ENCODE results near the gene KIAA1549.

KIAA1549 gene

GRCh38 chr7:138918756-138919155 lies 62.4 kb downstream of the KIAA1549 start (continued):
- TF ChIP-seq ZNF19 (tag by site-specific recombination; IDR thresholded peaks at IDR 0.05; ENCODE audit: low read depth) (no peak), ZNF558 (tag by site-specific recombination; IDR thresholded peaks at IDR 0.05) (no peak)
- TF ChIP-seq, protein P1, sequence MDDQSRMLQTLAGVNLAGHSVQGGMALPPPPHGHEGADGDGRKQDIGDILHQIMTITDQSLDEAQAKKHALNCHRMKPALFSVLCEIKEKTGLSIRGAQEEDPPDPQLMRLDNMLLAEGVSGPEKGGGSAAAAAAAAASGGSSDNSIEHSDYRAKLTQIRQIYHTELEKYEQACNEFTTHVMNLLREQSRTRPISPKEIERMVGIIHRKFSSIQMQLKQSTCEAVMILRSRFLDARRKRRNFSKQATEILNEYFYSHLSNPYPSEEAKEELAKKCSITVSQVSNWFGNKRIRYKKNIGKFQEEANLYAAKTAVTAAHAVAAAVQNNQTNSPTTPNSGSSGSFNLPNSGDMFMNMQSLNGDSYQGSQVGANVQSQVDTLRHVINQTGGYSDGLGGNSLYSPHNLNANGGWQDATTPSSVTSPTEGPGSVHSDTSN (CRISPR knock-in tag; IDR thresholded peaks at IDR 0.05) = no peak

DNA sequence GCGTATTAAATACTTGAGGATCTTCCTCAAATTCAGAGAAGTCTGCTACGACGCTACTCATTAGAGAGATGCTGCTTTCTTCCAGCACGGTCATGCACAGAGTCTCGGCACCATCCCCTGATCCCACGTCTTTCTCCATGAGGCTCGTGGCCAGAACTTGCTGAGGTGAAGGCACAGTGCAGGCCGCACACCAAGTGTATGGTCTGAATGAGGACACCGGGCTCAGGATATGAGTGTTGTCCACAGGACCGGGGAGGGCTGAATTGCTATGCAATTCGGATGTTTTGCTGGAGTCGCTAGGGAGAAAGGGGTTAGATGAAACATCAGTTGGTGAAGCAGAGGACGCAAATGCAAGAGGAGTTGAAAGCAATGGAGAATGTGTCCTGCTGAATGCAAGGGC lies 63.0 kb downstream of the KIAA1549 start:
- Histone ChIP-seq H3K4me3 (ENCODE audit: low read depth, low read length) (no peak overlapping the region), H3K9me3 (ENCODE audit: control insufficient read depth, insufficient read depth, low read depth, low read length) (no peaks in the 10 kb centered on the region), H3K36me3 (ENCODE audit: control insufficient read depth in 2 of 2, insufficient read depth in 1 of 2, low read length in 2 of 2) (peaks cover 0 to 18% of the 10 kb centered on the region in 2 experiments; a peak in 1 of 3 replicates), H3K4me1 (ENCODE audit: control insufficient read depth, insufficient read depth, low read length) (no peaks in the 10 kb centered on the region), H3K27ac (ENCODE audit: extremely low read depth, low read depth, low read length) (no peak overlapping the region)
- ChIA-PET POLR2A (no interaction called here), CTCF (no interaction called here)
- TF ChIP-seq ZNF175 (tag by site-specific recombination; IDR thresholded peaks at IDR 0.05) (no peak), ZNF701 (tag by site-specific recombination; IDR thresholded peaks at IDR 0.05) (no peak), PRDM2 (tag by site-specific recombination; IDR thresholded peaks at IDR 0.05; ENCODE audit: borderline replicate concordance) (no peak), FEZF1 (tag by site-specific recombination; IDR thresholded peaks at IDR 0.05) (no peak), ZNF768 (tag by site-specific recombination; IDR thresholded peaks at IDR 0.05) (no peak), ZNF19 (tag by site-specific recombination; IDR thresholded peaks at IDR 0.05; ENCODE audit: low read depth) (no peak), MEIS1 (CRISPR knock-in tag; IDR thresholded peaks at IDR 0.05; ENCODE audit: borderline replicate concordance) (no peak), ZNF776 (tag by site-specific recombination; IDR thresholded peaks at IDR 0.05; ENCODE audit: borderline replicate concordance) (no peak), ZNF629 (tag by site-specific recombination; IDR thresholded peaks at IDR 0.05) (no peak), HOXC10 (CRISPR knock-in tag; IDR thresholded peaks at IDR 0.05) (no peak), ZNF324 (tag by site-specific recombination; IDR thresholded peaks at IDR 0.05) (no peak), ZNF350 (tag by site-specific recombination; IDR thresholded peaks at IDR 0.05) (no peak), ZSCAN30 (tag by site-specific recombination; IDR thresholded peaks at IDR 0.05) (no peak), ZNF791 (tag by site-specific recombination; IDR thresholded peaks at IDR 0.05) (no peak), YY1 (tag by site-specific recombination; IDR thresholded peaks at IDR 0.05) (no peak), ZNF514 (tag by site-specific recombination; IDR thresholded peaks at IDR 0.05) (no peak), HOXD13 (CRISPR knock-in tag; IDR thresholded peaks at IDR 0.05; ENCODE audit: borderline replicate concordance) (no peak)
- TF ChIP-seq, protein P2, sequence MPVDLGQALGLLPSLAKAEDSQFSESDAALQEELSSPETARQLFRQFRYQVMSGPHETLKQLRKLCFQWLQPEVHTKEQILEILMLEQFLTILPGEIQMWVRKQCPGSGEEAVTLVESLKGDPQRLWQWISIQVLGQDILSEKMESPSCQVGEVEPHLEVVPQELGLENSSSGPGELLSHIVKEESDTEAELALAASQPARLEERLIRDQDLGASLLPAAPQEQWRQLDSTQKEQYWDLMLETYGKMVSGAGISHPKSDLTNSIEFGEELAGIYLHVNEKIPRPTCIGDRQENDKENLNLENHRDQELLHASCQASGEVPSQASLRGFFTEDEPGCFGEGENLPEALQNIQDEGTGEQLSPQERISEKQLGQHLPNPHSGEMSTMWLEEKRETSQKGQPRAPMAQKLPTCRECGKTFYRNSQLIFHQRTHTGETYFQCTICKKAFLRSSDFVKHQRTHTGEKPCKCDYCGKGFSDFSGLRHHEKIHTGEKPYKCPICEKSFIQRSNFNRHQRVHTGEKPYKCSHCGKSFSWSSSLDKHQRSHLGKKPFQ (tag by site-specific recombination; IDR thresholded peaks at IDR 0.05) = no peak
- TF ChIP-seq, protein P3, sequence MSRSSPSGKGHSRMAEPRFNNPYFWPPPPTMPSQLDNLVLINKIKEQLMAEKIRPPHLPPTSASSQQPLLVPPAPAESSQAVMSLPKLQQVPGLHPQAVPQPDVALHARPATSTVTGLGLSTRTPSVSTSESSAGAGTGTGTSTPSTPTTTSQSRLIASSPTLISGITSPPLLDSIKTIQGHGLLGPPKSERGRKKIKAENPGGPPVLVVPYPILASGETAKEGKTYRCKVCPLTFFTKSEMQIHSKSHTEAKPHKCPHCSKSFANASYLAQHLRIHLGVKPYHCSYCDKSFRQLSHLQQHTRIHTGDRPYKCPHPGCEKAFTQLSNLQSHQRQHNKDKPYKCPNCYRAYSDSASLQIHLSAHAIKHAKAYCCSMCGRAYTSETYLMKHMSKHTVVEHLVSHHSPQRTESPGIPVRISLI (tag by site-specific recombination; IDR thresholded peaks at IDR 0.05) = no peak
